Stimulated activated memory B cell treated with anti-CD40 and anti-IgM and Interleukin-4, amounts not matched to agents 10 μg/mL and 1 μg/mL and 100 μg/mL, for 72 hours (primary cell): Measurements from ENCODE around the gene PRKN.

Experiments
- ATAC-seq: fragments of 150-1000 bp; cut with Tn5 transposase; 2 replicates; pipeline ENCODE4 v1.10.0; 2021
- H3K27ac Mint-ChIP-seq: one replicate; pipeline ENCODE4 v1.8.0; 2022; ENCODE audit warnings: mild to moderate bottlenecking, mixed read lengths
- H3K27me3 Mint-ChIP-seq: one replicate; pipeline ENCODE4 v1.8.0; 2022; ENCODE audit warnings: mixed read lengths
- H3K36me3 Mint-ChIP-seq: one replicate; pipeline ENCODE4 v1.8.0; 2022; ENCODE audit warnings: mixed read lengths
- H3K4me1 Mint-ChIP-seq: one replicate; pipeline ENCODE4 v1.8.0; 2022; ENCODE audit warnings: mixed read lengths
- H3K4me3 Mint-ChIP-seq: one replicate; pipeline ENCODE4 v1.8.0; 2022; ENCODE audit warnings: mild to moderate bottlenecking, moderate library complexity, mixed read lengths
- H3K9me3 Mint-ChIP-seq: one replicate; pipeline ENCODE4 v1.8.0; 2022; ENCODE audit warnings: mixed read lengths

The PRKN gene

DNA sequence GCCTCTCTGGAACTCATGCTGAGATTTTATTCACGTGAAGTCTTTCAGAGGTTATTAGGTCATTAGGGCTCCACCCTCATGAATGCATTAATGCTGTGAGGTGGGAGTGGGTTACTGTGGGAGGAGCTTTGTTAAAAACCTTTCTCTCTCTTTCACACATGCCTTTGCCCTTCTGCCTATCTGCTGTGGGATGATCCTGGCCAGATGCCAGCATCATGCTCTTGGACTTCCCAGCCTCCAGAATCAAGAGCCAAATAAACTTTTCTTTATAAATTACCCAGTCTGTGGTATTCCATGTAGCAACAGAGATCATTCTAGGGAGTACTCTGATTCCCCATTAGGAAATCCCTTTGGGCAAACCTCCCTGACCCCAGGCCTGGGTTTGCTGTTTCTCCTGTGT lies 1323.8 kb downstream of the PRKN start:
- Mint-ChIP-seq H3K27ac (no peak overlapping the region), H3K36me3 (no peaks in the 10 kb centered on the region), H3K4me1 (no peaks in the 10 kb centered on the region), H3K4me3 (no peak overlapping the region), H3K9me3 (peaks cover 9% of the 10 kb centered on the region), H3K27me3 (no peaks in the 10 kb centered on the region)
- no peak for ATAC-seq

DNA sequence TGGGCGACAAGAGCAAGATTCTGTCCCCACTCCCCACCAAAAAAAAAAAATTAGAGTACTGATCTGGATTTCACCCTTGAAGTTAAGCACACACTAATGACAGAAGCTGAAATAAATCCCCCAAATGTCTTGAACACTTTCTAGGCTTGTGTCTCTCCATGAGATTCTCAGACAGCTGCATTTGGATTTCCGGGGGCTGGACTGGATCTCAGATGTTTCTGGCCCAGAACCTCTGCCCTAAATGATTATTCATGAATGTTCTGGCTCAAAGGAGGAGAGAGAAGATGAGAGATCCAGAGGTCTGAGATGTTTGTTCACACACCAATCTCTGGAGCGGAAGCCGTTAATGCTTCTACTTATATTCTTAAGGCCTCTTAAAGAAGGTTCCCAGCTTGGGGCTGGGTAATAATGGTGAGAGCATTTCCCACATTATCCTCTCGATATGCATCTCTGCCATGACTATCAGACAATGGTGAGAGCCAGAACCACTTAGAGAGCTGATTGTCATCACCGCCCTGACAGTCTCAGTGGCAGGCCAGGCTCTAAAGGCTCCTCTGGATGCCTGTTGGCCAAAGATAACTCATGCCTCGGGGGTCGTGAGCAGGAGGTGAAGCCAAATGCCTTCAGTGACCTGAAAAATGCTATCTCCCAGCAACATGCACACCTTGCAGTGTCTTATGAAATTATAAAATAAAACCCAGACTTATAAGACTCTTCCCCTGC lies 1325.8 kb downstream of the PRKN start:
- Mint-ChIP-seq H3K9me3 (peaks cover 11% of the 10 kb centered on the region), H3K27ac (no peak overlapping the region), H3K36me3 (no peaks in the 10 kb centered on the region), H3K27me3 (no peaks in the 10 kb centered on the region), H3K4me1 (no peaks in the 10 kb centered on the region), H3K4me3 (no peak overlapping the region)
- no peak for ATAC-seq

DNA sequence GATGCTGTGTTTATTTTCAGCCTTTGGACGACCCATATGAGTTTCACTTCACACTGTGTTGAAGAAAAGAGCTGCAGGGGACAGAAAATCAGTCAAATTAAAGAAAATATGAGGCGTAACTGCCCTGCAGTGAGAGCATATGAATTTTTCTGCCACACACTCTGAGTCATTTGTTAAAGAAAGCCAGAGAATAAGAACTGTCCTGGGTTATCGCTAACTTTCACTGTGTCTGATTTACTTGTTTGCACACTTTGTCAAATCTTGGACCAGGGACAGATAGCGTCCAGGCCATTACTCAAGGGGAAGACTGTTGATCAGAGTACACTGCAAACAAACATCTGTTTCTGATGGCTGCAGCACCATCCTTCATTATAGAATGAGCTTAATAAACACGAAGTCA lies 1326.9 kb downstream of the PRKN start:
- Mint-ChIP-seq H3K27ac (no peak overlapping the region), H3K27me3 (no peaks in the 10 kb centered on the region), H3K36me3 (no peaks in the 10 kb centered on the region), H3K4me1 (no peaks in the 10 kb centered on the region), H3K9me3 (peaks cover 11% of the 10 kb centered on the region), H3K4me3 (no peak overlapping the region)
- ATAC-seq: no peak

DNA sequence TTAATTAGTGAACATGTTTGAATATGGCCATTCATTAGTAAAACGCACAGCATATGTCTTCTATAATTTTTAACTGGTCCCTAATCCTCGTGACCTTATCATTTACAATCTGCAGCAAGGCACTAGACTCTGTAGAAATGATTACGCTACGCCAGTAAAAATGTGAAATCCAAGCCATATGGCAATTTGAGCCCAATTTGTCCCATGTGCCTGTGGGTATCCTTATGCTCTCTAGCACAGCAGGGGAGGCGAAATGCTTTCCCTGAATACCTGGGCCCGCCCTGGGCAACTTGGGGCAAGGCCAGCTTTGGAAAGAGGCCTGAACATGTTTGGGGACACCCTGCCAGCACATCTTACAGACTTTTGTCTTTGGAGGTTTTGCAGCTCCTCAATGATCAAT lies 1331.0 kb downstream of the PRKN start:
- Mint-ChIP-seq H3K27ac (no peak overlapping the region), H3K36me3 (no peaks in the 10 kb centered on the region), H3K4me1 (no peaks in the 10 kb centered on the region), H3K27me3 (no peaks in the 10 kb centered on the region), H3K4me3 (no peak overlapping the region), H3K9me3 (peaks cover 4% of the 10 kb centered on the region)
- ATAC-seq: no peak

DNA sequence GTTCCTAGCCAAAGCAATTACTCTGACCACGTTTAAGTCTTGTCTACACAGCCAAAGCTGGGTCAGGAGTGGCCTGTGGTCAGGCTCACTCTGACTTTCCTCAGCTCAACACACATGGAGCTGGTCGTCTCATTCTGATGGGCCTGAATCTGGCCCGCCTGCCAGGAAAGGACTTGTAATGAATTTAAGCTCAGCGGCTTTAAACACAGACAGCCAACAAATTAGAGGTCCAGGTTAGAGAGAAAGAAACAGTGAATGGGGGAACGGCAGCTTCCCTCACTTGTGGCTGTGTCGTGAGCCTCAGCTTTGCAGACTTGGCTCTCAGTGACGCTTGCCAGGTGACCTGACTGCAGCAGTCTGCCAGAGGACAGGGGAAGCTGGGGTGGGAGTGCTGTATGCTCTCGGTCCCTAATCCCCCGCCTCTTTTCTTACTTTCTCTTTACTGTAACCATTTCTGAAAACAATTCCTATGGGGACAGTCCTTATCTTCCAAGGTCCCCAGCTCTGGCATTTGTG lies 1331.8 kb downstream of the PRKN start:
- no peak for ATAC-seq
- Mint-ChIP-seq H3K4me1 (no peaks in the 10 kb centered on the region), H3K36me3 (no peaks in the 10 kb centered on the region), H3K4me3 (no peak overlapping the region), H3K27ac (no peak overlapping the region), H3K27me3 (no peaks in the 10 kb centered on the region), H3K9me3 (peaks cover 4% of the 10 kb centered on the region)

DNA sequence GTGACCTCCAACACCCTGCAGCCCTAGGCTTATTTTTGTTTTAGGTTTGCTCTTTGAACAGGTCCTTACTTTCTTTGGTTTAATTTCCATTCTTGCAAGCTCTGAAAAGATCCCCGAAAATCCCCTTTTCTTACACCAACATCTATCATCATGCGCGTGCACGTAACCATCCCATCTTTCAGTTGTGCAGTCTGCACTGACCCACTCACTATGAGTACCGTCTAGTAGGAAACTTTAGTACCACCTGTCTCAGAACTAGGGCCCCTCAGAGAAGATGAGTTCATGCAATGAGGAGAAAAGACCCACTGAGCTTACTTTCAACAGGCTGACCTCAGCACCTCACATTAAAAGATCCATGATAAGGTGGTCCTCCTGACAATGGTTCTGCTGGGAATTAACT lies 1333.1 kb downstream of the PRKN start:
- H3K9me3 Mint-ChIP-seq: peaks cover 4% of the 10 kb centered on the region
- no peaks in the 10 kb centered on the region for H3K4me1 Mint-ChIP-seq
- no peaks in the 10 kb centered on the region for H3K36me3 Mint-ChIP-seq
- H3K4me3 Mint-ChIP-seq: no peak overlapping the region
- no peak for ATAC-seq
- H3K27ac Mint-ChIP-seq: no peak overlapping the region
- no peaks in the 10 kb centered on the region for H3K27me3 Mint-ChIP-seq

DNA sequence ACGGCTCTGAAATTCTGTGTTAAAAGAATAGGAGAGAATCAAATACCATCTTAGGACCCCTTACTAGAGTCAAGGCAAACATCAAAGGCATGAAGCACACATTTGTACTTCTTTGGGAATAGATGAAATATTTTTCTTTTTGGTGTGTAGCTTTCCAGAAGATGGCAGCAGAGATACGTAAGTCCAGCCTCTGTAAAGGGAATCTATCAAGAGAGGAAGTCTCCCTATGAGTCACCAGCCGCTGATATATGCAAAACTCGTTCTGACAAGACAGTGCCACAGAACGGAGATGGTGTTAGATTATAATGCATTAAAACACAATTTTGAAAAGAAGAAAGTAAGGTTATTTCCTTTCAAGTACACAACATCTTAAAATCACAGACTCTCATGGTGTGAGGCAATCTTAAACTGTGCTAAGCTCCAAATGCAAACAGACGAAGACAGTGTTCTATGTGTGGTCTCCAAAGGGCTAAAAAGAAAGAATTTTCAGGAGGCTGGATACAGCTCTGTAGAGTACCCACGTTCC lies 1333.7 kb downstream of the PRKN start:
- H3K4me1 Mint-ChIP-seq: no peaks in the 10 kb centered on the region
- no peaks in the 10 kb centered on the region for H3K27me3 Mint-ChIP-seq
- no peak overlapping the region for H3K27ac Mint-ChIP-seq
- H3K4me3 Mint-ChIP-seq: no peak overlapping the region
- H3K9me3 Mint-ChIP-seq: peaks cover 4% of the 10 kb centered on the region
- peak; percentile 89 for ATAC-seq
- no peaks in the 10 kb centered on the region for H3K36me3 Mint-ChIP-seq

DNA sequence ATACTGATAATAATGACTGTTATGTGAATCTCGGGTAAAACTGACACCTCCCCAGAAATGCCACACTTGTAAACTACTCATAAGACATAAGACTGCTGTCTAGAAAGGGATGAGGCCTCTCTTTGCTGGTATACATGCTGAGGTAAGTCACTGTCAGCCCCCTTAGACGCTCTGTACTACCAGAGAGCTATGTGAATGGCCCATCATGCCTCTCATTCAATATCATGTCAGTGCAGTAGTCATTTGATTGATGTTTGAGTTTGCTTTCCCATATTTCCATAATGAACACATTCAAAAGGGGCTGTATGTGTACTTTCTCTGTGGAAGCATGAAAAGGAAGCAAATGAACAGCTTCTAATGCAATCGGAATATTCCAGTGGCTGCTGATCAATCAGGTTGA lies 1334.3 kb downstream of the PRKN start:
- H3K27ac Mint-ChIP-seq: no peak overlapping the region
- ATAC-seq: no peak
- H3K4me1 Mint-ChIP-seq: no peaks in the 10 kb centered on the region
- no peak overlapping the region for H3K4me3 Mint-ChIP-seq
- H3K9me3 Mint-ChIP-seq: no peaks in the 10 kb centered on the region
- no peaks in the 10 kb centered on the region for H3K36me3 Mint-ChIP-seq
- H3K27me3 Mint-ChIP-seq: no peaks in the 10 kb centered on the region

DNA sequence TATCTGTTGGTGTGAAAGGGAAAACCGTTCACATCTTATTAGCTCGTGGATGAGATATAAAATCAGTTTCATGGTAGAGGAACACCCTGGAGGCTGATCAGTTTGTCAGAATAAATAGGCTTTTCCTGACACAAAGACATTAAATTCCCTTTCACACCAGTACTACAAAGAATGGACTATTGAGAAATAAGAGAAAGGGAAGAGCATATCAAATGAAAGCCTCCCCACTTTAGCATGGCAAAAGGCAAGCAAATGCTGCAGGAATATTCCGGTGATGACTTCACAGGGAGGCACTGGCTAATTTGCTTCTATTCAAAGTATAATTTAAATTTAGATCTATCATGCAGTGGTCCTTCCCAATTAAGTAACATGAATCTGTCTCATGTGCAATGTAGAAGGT lies 1337.8 kb downstream of the PRKN start:
- no peaks in the 10 kb centered on the region for H3K9me3 Mint-ChIP-seq
- no peak overlapping the region for H3K4me3 Mint-ChIP-seq
- no peaks in the 10 kb centered on the region for H3K36me3 Mint-ChIP-seq
- no peak for ATAC-seq
- H3K27me3 Mint-ChIP-seq: no peaks in the 10 kb centered on the region
- H3K4me1 Mint-ChIP-seq: no peaks in the 10 kb centered on the region
- H3K27ac Mint-ChIP-seq: no peak overlapping the region

DNA sequence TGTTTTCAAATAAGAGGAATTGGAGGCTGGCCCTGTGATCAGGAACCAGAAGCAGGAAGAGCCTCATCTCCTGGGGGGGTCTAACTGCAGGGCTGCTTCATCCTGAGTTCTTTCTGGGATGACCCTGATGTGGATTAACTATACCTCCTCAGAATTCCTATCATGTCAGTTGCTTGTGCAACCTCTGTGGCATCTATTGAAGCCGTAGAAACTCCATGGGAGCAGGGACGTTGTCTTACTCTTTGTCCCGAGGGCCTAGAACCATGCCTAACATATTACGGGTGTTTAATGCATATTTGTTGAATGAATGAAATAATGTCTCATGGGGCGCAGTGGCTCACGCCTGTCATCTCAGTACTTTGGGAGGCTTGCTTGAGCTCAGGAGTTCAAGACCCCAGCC lies 1343.6 kb downstream of the PRKN start:
- Mint-ChIP-seq H3K9me3 (no peaks in the 10 kb centered on the region), H3K27ac (no peak overlapping the region), H3K4me1 (no peaks in the 10 kb centered on the region), H3K27me3 (no peaks in the 10 kb centered on the region), H3K4me3 (no peak overlapping the region), H3K36me3 (no peaks in the 10 kb centered on the region)
- no peak for ATAC-seq

DNA sequence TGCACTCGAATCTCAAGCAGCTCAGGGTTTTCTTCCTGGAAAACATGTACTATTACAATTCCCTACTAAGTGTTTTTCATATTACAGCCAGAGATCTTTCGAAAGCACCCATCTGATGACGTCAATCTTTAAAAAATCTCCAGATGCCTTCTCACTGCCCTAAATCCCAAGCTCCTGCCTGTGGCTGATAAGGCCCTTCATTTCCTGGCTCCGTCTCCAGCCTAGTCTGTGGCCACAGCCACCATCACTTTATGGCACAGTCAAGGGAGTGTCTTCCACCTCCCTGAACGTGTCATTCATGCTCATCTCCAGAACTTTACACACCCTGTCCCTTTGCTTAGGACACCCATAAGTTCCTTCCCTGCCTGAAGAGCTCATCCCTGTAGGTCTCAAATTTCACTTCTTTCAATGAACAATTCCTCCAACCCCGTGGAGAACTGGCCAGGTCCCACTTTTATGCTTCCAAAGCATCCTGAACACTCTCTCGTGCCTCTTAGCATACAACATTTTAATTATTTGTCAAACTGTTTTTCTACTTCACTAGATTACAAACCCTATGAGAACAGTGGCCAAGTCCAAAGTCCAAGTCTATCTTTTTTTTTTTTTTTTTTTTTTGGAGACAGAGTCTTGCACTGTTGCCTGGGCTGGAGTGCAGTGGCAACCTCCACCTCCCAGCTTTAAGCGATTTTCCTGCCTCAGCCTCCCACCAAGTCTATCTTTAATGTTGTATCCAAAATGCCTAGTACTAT lies 1347.6 kb downstream of the PRKN start:
- H3K27ac Mint-ChIP-seq: no peak overlapping the region
- no peaks in the 10 kb centered on the region for H3K27me3 Mint-ChIP-seq
- no peak overlapping the region for H3K4me3 Mint-ChIP-seq
- H3K36me3 Mint-ChIP-seq: no peaks in the 10 kb centered on the region
- H3K4me1 Mint-ChIP-seq: no peaks in the 10 kb centered on the region
- H3K9me3 Mint-ChIP-seq: no peaks in the 10 kb centered on the region
- no peak for ATAC-seq

DNA sequence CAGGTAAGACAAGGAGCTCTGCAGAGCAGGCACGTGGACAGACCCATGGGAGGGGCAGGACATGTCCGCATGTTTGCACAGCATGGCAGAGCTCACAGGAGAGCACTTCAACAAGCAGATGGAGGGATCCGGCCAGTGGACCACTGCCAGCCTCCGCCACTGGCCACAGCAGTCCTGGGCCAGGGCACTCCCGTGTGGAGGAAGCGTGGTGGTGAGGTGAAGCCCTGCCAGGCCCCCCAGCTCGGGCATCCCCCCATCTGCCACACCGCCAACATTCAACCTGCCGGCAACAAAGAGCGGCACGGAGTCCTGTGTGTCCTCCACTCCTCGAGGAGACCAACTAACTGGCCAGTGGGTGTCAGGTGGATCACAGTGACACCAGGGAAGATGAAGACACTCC lies 1349.5 kb downstream of the PRKN start:
- H3K4me3 Mint-ChIP-seq: no peak overlapping the region
- ATAC-seq: no peak
- H3K27me3 Mint-ChIP-seq: no peaks in the 10 kb centered on the region
- no peaks in the 10 kb centered on the region for H3K36me3 Mint-ChIP-seq
- H3K4me1 Mint-ChIP-seq: no peaks in the 10 kb centered on the region
- H3K9me3 Mint-ChIP-seq: no peaks in the 10 kb centered on the region
- H3K27ac Mint-ChIP-seq: no peak overlapping the region

DNA sequence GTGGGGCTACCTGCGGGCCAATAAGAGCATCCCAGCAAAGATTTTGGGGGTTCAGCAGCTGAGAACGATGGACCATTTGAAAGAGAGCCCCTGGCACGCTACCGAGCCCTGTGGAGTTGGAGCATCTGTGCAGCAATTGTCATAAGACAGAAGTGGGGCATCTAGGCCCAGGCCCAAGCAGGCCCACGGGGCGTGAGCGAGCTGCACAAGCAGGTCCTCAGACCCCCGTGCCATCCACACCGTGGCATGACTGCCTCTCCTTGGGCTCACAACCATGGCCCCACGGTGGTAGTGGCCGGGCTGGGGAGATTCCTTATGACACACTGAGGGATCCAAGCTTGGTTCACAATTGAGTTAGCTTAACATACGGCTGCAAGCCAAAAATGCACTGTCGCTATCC lies 1350.5 kb downstream of the PRKN start:
- Mint-ChIP-seq H3K4me3 (no peak overlapping the region), H3K9me3 (no peaks in the 10 kb centered on the region), H3K36me3 (no peaks in the 10 kb centered on the region), H3K4me1 (no peaks in the 10 kb centered on the region), H3K27me3 (no peaks in the 10 kb centered on the region), H3K27ac (no peak overlapping the region)
- ATAC-seq: no peak

DNA sequence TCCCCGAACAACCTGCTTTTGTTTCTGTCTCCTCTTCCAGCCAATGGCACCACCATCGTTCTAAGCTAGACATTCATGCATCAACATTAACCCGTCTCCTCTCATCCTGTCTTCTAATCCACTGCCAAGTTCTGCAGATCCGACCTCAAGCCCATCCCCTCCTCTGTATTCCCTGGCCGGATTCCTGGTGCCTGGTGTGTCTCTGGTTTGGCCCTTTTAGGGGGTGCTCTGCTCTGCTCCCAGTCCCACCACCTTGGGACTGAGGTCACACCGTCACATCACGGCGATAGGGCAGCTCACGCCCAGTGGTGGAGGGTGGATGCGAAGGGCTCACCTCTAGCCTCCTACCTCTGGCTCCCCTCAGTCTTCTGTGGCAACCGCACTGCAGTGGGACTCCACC lies 1351.2 kb downstream of the PRKN start:
- no peaks in the 10 kb centered on the region for H3K36me3 Mint-ChIP-seq
- ATAC-seq: no peak
- H3K27me3 Mint-ChIP-seq: no peaks in the 10 kb centered on the region
- no peaks in the 10 kb centered on the region for H3K4me1 Mint-ChIP-seq
- no peaks in the 10 kb centered on the region for H3K9me3 Mint-ChIP-seq
- no peak overlapping the region for H3K4me3 Mint-ChIP-seq
- H3K27ac Mint-ChIP-seq: no peak overlapping the region

DNA sequence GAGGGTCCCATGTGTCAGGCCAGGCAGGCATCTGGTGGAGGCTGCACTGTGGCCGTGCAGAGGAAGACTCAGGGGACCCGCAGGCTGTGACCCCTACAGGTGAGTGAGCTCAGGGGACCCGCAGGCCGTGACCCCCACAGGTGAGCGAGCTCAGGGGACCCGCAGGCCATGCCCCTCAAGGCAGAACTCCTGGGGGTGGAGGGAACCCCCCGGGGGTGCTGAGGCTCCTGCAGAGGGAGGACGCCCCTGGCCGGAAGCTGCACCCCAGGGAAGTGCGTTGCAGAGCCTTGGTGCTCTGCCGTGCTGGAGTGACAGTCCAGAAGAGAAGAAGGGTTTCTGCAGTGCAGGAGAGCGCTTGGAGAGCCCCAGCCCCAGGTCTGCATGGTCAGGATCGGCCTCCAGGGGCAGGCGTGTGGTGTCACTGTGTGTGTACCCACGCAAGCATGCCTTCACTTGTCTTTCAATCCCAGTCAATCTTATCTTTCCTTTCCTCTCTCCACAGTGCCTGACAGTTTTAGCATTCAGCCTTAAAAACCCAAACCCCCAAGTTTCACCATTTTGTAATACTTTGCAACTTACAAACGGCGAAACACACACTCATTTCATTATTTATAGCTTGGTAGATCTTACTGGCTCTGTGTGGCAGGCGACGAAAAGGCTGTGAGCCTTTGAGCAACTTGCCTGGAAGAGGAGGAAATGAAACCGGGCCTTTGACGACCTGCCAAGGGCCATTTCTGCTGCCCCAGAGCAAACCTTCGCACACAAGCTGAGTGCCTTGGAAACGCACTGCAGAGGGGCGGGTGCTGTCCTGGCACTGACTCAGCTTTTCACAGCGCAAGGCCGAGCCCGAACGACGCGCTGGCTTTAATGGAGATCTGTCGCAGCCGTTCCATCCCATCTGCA lies 1352.3 kb downstream of the PRKN start:
- H3K4me3 Mint-ChIP-seq: no peak overlapping the region
- H3K27ac Mint-ChIP-seq: no peak overlapping the region
- no peaks in the 10 kb centered on the region for H3K36me3 Mint-ChIP-seq
- no peaks in the 10 kb centered on the region for H3K4me1 Mint-ChIP-seq
- no peak for ATAC-seq
- no peaks in the 10 kb centered on the region for H3K9me3 Mint-ChIP-seq
- no peaks in the 10 kb centered on the region for H3K27me3 Mint-ChIP-seq
